Smooth muscle cell (in vitro differentiated cells): ENCODE measurements around the gene SULT1A3. TPM values are rescaled to one million over a fixed set of nuclear protein-coding genes. Genes with fewer than 3 reads are reported as not detected.
"Not testable (repeated sequence)": the region's sequence is repeated elsewhere in the genome, so short reads cannot be mapped to it uniquely, and the experiment has no call there.

ENCODE experiments used
- DNase-seq: peaks from one replicate; lab custom pipeline; 2025; ENCODE audit not compliant: unreplicated experiment; lab: John Stamatoyannopoulos, UW
- H2AFZ ChIP-seq: fragments of 200-600 bp; sonication (generic); 2 replicates; pipeline ENCODE4 v1.6.0; 2016; ENCODE audit warnings: antibody characterized with exemption, low read depth, mild to moderate bottlenecking
- H3F3A ChIP-seq: fragments of 200-600 bp; sonication (generic); 2 replicates; pipeline ENCODE4 v1.6.0; 2017; ENCODE audit warnings: antibody characterized with exemption, low read depth
- H3K27ac ChIP-seq: fragments of 200-600 bp; sonication (generic); 2 replicates; pipeline ENCODE4 v1.5.1; 2016; ENCODE audit warnings: low read depth, mild to moderate bottlenecking
- H3K27me3 ChIP-seq: fragments of 200-600 bp; sonication (generic); 2 replicates; pipeline ENCODE4 v1.6.1; 2016; ENCODE audit warnings: low read depth, mild to moderate bottlenecking
- H3K36me3 ChIP-seq: fragments of 200-600 bp; sonication (generic); 2 replicates; pipeline ENCODE4 v1.5.1; 2016; ENCODE audit warnings: low read depth
- H3K4me1 ChIP-seq: fragments of 200-600 bp; sonication (generic); 2 replicates; pipeline ENCODE4 v1.5.1; 2016; ENCODE audit warnings: low read depth
- H3K4me2 ChIP-seq: fragments of 200-600 bp; sonication (generic); 2 replicates; pipeline ENCODE4 v1.6.0; 2016; ENCODE audit warnings: mild to moderate bottlenecking
- H3K4me3 ChIP-seq: fragments of 200-600 bp; sonication (generic); 2 replicates; pipeline ENCODE4 v1.5.1; 2016; ENCODE audit warnings: mild to moderate bottlenecking
- H3K79me2 ChIP-seq: fragments of 200-600 bp; sonication (generic); 2 replicates; pipeline ENCODE4 v1.6.0; 2016; ENCODE audit warnings: low read depth, mild to moderate bottlenecking
- H3K9ac ChIP-seq: fragments of 200-600 bp; sonication (generic); 2 replicates; pipeline ENCODE4 v1.6.0; 2016; ENCODE audit warnings: low read depth
- H3K9me3 ChIP-seq: fragments of 200-600 bp; sonication (generic); replicated peaks from 2 replicates; pipeline ENCODE4 v1.5.1; 2016; ENCODE audit warnings: low read depth
- H4K20me1 ChIP-seq: fragments of 200-600 bp; sonication (generic); 2 replicates; pipeline ENCODE4 v1.6.0; 2016; ENCODE audit warnings: low read depth
- WGBS: methylation state at CpG from one replicate; pipeline ENCODE4 v1.1.7; 2016; ENCODE audit warnings: low lambda C conversion rate; 5-methylcytosine and 5-hydroxymethylcytosine counted together
- polyA plus RNA-seq: library from polyadenylated mRNA; unstranded; fragments of >200 nt; fragmentation: Nextera tagmentation; extraction: Ambion mirVana; gene quantifications from 2 replicates; pipeline ENCODE4 v1.2.1, GENCODE V29; 2016
- total RNA-seq: library from RNA; depleted of rRNA; stranded (reverse); fragments of >200 nt; gene quantifications from 2 replicates; pipeline ENCODE4 v1.2.3, GENCODE V29; 2014
- TF ChIP-seq, protein P1 (sequence below): fragments of 200-600 bp; sonication (generic); IDR thresholded peaks from 2 replicates; pipeline ENCODE4 v1.5.1; 2017; ENCODE audit warnings: borderline replicate concordance, mild to moderate bottlenecking, antibody characterized with exemption; ENCODE audit not compliant: insufficient read depth, poor library complexity, severe bottlenecking

SULT1A3 gene
- total and polyA plus RNA-seq, 2 experiments from 2014 or later = 5.8 to 8.2 TPM

DNA sequence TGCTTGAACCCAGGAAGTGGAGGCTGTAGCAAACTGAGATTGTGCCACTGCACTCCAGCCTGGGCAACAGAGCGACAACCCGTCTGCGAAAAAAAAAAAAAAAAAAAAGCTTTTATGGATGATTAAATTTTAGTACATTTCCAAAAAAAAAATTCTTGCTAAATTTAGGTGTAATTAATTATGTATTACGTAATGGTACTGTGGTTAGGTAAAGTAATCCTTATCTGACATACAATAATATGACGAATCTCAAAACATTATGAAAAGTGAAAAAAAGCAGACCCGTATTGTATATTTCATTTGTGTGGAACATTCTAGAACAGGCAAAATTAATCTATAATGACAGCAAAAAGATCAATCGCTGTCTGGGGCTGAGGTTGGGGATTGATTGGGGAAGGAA lies 26.0 kb upstream of the SULT1A3 start:
- Histone ChIP-seq H2AFZ (no peak overlapping the region), H3K36me3 (no peaks in the 10 kb centered on the region), H3K9ac (no peak overlapping the region), H3K27me3 (no peaks in the 10 kb centered on the region), H3K9me3 (no peaks in the 10 kb centered on the region), H3K4me1 (no peaks in the 10 kb centered on the region), H3F3A (no peaks in the 10 kb centered on the region), H3K4me2 (no peak overlapping the region), H4K20me1 (no peaks in the 10 kb centered on the region), H3K27ac (no peak overlapping the region), H3K4me3 (no peak overlapping the region), H3K79me2 (no peaks in the 10 kb centered on the region)
- no peak for DNase-seq
- 92% methylated on average over 7 of the region's 7 CpGs for WGBS
- TF ChIP-seq, protein P1, sequence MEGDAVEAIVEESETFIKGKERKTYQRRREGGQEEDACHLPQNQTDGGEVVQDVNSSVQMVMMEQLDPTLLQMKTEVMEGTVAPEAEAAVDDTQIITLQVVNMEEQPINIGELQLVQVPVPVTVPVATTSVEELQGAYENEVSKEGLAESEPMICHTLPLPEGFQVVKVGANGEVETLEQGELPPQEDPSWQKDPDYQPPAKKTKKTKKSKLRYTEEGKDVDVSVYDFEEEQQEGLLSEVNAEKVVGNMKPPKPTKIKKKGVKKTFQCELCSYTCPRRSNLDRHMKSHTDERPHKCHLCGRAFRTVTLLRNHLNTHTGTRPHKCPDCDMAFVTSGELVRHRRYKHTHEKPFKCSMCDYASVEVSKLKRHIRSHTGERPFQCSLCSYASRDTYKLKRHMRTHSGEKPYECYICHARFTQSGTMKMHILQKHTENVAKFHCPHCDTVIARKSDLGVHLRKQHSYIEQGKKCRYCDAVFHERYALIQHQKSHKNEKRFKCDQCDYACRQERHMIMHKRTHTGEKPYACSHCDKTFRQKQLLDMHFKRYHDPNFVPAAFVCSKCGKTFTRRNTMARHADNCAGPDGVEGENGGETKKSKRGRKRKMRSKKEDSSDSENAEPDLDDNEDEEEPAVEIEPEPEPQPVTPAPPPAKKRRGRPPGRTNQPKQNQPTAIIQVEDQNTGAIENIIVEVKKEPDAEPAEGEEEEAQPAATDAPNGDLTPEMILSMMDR = no peak

DNA sequence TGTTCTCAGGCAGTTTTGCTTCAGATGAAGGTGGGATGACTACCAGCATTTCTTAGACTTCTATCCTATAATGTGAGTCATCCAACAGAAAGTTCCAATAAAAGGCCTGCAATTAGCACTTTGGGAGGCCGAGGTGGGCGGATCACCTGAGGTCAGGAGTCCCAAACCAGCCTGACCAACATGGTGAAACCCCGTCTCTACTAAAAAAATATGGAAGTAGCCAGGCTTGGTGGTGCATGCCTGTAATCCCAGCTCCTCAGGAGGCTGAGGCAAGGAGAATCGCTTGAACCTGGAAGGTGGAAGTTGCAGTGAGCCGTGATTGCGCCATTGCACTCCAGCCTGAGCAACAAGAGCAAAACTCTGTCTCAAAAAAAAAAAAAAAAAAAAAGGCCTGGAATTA lies 22.2 kb upstream of the SULT1A3 start:
- H3K27ac ChIP-seq, H3K9ac ChIP-seq, H3K9me3 ChIP-seq, H2AFZ ChIP-seq, H3K4me3 ChIP-seq, H3K4me2 ChIP-seq, H3K79me2 ChIP-seq, H4K20me1 ChIP-seq, H3F3A ChIP-seq, H3K4me1 ChIP-seq, DNase-seq, H3K36me3 ChIP-seq, H3K27me3 ChIP-seq: not testable (repeated sequence)
- WGBS = 91% methylated on average over 6 of the region's 6 CpGs

DNA sequence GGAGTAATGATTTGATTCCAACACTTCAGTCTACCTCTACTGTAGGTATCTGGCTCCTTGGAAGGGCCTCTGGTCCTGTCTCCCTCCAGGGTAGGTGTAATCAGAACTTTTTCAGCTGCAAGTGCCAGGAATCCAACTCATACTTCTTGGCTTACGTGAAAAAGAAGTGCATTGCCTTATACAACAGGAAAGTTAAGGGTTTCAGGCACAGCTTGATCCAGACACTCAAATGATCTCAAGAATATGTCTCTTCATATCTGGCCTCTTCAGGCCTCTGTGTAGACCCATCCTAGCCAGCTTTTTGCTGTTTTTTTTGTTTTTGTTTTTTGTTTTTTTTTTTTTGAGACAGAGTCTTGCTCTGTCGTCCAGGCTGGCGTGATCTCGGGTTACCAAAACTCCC lies 19.9 kb upstream of the SULT1A3 start:
- no peak overlapping the region for H3K4me3 ChIP-seq
- H3K4me2 ChIP-seq = no peak overlapping the region
- DNase-seq = no peak
- H3K27ac ChIP-seq = no peak overlapping the region
- H2AFZ ChIP-seq = no peak overlapping the region
- no peaks in the 10 kb centered on the region for H3K27me3 ChIP-seq
- H3F3A ChIP-seq = peaks cover 3% of the 10 kb centered on the region
- 89% methylated on average over 4 of the region's 4 CpGs for WGBS
- H3K4me1 ChIP-seq = no peaks in the 10 kb centered on the region
- no peaks in the 10 kb centered on the region for H4K20me1 ChIP-seq
- TF ChIP-seq, protein P1 = no peak
- H3K79me2 ChIP-seq = no peaks in the 10 kb centered on the region
- no peaks in the 10 kb centered on the region for H3K36me3 ChIP-seq
- no peak overlapping the region for H3K9ac ChIP-seq
- H3K9me3 ChIP-seq = no peaks in the 10 kb centered on the region

DNA sequence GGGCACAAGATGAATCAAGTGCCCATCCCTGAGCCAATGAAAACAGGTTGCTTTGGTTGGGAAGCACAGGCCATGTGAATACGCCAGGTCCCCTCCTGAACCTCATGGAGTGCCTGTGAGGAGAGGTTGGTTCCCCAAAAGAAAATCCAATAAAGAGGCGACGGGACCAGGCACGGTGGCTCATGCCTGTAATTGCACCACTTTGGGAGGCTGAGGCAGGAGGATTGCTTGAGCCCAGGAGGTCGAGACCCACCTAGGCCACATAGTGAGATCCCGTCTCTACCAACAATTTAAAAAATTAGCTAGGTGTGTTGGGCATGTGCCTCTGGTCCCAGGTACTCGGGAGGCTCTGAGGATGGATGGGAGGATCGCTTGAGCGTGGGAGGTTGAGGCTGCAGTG lies 19.1 kb upstream of the SULT1A3 start:
- Histone ChIP-seq H2AFZ (no peak overlapping the region), H3K79me2 (no peaks in the 10 kb centered on the region), H3K4me2 (no peak overlapping the region), H3K4me3 (no peak overlapping the region), H3K27ac (no peak overlapping the region), H4K20me1 (no peaks in the 10 kb centered on the region), H3K9ac (no peak overlapping the region), H3K27me3 (no peaks in the 10 kb centered on the region), H3K9me3 (no peaks in the 10 kb centered on the region), H3K4me1 (no peaks in the 10 kb centered on the region), H3F3A (peaks cover 3% of the 10 kb centered on the region), H3K36me3 (no peaks in the 10 kb centered on the region)
- 88% methylated on average over 9 of the region's 9 CpGs for WGBS
- TF ChIP-seq, protein P1 = no peak
- DNase-seq = no peak
